Measurements from ENCODE around the gene CPNE5.

GRCh38 chr6:36757206-36757605 lies 82.0 kb downstream of the CPNE5 start:
- TF ChIP-seq EP300 (IDR thresholded peaks at IDR 0.05; ENCODE audit: low read depth) = no peak
- no peak for TF ChIP-seq CTCF (IDR thresholded peaks at IDR 0.05)
- TF ChIP-seq POLR2A (IDR thresholded peaks at IDR 0.05) = no peak

Measured in transverse colon (tissue), 3 donors.